Pulmonary artery endothelial cell (primary cell): ENCODE results near the gene TMEFF1. TPM values are rescaled to one million over a fixed set of nuclear protein-coding genes. Genes with fewer than 3 reads are reported as not detected.
A peak's percentile ranks its signal among the peaks of the same experiment; 100 is the strongest.
"Not testable (repeated sequence)": the region's sequence is repeated elsewhere in the genome, so short reads cannot be mapped to it uniquely, and the experiment has no call there.

Experiments used
- DNase-seq: peaks from one replicate; pipeline ENCODE4 v3.0.0-alpha.2; 2011; ENCODE audit warnings: low read depth, low spot score
- total RNA-seq: library from RNA; depleted of rRNA; stranded (reverse); fragments of >200 nt; gene quantifications from 2 replicates; pipeline ENCODE4 v1.2.3, GENCODE V29; 2014

Gene TMEFF1
- total RNA-seq, 1 donor from 2014 or later: 8.1 TPM

DNA sequence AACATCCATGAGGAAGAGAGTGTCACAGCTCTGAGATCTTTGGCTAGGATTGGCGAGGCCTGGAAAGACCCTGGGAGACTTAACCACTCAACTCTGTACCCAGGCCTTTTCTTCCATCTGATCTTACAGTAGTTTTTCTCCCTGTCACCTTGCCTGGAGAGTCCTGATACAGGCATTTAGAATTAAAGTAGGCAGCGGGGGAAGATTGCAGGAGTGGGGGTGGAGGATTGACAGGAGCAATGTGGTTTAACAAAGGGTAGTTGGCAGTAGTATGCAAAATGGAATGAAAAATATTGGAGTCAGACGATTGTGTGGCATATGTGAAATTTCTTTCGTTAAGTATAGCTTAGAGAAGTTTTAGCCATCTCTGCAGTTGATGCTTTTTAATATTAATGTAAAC, 16.9 kb downstream of the TMEFF1 start:
- DNase-seq: no peak

- DNase-seq: no peak
These were observed 20.0 kb downstream of the TMEFF1 start for GRCh38 chr9:100492952-100493351.

GRCh38 chr9:100498592-100498991, 25.6 kb downstream of the TMEFF1 start:
- DNase-seq: no peak

DNA sequence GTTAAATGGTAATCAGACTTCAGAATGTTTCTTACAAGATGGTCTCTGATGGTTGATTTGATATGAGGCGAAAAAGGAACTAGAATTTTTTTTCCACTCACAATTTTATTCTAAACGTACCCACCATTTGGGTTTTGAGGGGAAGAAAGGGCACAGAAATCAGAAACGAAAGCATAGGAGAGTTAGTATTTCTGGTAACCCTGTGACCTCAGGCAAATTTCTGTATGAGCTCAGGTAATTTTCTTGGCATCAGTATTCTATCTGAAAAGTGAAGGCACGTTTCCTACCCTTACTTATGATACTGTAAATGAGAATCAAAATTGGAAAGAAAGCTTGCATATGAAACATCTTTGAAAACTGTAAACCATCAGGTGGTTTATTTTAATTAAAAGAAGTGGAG, 26.5 kb downstream of the TMEFF1 start:
- no peak for DNase-seq

DNA sequence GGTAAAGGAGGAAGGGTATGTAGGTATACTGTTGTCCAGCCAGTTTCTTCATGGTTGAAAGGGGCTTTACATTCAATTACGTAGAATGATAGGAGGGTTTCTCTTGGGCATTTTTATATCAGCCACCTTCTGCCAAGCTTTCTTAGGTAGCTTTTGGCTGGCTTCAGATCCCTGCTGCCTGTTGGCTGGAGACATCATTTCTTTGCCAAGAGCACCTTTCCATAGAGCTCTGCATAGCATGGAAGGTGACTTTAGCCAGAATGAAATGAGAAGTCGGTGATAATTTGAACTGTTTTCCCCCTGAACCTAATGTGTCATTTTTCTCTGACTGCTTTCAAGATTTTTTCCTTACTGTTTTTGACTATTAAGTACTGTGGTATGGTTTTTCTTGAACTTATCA, 26.9 kb downstream of the TMEFF1 start:
- no peak for DNase-seq

- peak; percentile 26 for DNase-seq
These were observed 32.7 kb downstream of the TMEFF1 start for GRCh38 chr9:100505564-100506159.

GRCh38 chr9:100507350-100507749, 34.4 kb downstream of the TMEFF1 start:
- not testable (repeated sequence) for DNase-seq

DNA sequence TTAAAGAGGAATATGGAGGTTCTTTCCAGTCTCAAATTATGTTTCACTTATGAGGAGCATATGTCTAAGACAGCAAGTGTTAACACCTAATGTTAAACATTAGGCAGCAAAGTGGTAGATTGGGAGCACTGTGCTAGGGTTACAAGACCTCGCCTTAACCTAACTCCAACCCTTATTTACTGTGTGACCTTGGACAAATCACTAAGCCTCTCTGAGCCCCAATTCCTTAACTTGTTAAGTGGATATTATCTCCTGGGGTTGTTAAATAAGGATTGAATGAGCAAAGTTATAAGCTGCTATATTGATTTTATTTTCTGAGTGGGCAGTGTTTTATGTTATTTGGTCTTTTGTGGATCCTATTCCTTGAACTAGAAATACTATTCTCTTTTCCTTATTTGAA, 38.3 kb downstream of the TMEFF1 start:
- no peak for DNase-seq

DNA sequence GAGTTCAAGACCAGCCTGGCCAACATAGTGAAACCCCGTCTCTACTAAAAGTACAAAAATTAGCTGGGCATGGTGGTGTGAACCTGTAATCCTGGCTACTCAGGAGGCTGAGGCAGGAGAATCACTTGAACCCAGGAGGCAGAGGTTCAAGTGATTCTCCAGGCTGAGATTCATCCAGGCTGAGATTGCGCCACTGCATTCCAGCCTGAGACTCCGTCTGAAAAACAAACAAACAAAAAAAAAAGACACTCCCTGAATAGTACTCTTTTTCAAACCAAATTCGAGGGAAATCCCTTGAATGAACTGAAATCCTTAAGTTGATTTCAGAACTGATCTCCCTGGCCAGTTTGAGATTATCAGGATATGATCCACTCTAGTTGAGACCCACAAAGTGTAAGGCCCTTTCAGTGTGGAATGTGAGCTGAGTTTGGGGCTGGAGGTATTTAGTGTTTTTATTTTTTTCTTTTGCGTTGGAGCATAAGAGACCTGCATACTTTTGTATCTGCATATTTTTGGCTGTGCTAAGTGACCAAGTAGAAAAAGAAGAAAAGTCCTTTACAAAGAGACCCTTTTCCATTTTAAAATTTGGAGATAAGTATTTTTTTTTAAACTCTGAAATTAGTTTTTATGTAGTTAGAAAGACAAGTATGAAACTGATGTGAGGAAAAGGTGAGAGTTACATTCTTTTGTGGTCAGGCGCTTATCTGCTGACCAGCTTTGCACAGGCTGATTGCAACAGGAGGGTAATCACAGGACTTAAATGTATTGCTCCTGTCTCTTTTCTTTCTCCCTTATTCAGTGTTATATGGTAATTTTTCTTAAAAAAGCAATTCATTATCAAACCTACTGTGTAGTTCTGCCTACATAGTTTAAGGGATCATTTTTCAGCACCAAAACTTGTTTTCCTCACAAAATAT, 42.9 kb downstream of the TMEFF1 start:
- no peak for DNase-seq

GRCh38 chr9:100521282-100521681, 48.3 kb downstream of the TMEFF1 start:
- no peak for DNase-seq

GRCh38 chr9:100525563-100525962, 52.6 kb downstream of the TMEFF1 start:
- no peak for DNase-seq

GRCh38 chr9:100527180-100527794, 54.3 kb downstream of the TMEFF1 start:
- not testable (repeated sequence) for DNase-seq

DNA sequence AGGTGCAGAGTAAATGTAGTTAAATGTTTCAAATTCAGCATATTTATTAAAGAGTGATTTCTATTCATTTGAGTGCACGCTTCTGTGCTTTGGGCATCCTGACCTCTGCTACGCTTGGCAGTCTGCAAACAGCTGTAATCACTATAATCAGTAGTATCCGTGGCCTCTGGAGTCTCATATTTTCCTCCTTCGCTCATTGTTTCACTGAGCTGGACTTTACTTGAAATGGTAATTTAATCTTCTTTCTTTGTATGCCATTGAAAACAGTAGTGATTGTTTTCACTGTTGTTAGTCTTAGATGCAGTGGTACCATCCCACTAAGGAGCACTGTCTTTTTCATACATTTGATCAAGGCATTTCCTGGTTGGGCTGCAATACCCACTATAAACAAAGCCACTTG, 61.5 kb downstream of the TMEFF1 start:
- DNase-seq: no peak

GRCh38 chr9:100540327-100540726, 67.4 kb downstream of the TMEFF1 start:
- DNase-seq: no peak

DNA sequence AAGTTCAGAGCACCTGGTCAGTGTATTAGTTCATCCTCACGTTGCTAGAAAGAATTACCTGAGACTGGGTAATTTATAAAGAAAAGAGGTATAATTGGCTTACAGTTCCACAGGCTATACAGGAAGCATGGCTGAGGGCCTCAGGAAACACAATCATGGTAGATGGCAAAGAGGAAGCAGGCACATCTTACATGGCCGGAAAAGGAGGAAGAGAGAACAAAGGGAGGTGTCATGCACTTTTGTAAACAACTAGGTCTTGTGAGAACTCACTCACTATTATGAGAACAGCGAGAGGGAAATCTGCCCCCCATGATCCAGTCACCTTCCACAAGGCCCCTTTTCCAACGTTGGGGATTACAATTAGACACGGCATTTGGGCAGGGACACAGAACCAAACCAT, 76.1 kb downstream of the TMEFF1 start:
- peak; percentile 94 for DNase-seq

GRCh38 chr9:100554935-100555401, 82.0 kb downstream of the TMEFF1 start:
- DNase-seq: no peak

GRCh38 chr9:100555471-100555870, 82.5 kb downstream of the TMEFF1 start:
- no peak for DNase-seq

- DNase-seq: no peak
These were observed 84.1 kb downstream of the TMEFF1 start for GRCh38 chr9:100557053-100557452.

GRCh38 chr9:100561256-100561655, 88.3 kb downstream of the TMEFF1 start:
- no peak for DNase-seq

- no peak for DNase-seq
These were observed 94.9 kb downstream of the TMEFF1 start for GRCh38 chr9:100567856-100568255.

DNA sequence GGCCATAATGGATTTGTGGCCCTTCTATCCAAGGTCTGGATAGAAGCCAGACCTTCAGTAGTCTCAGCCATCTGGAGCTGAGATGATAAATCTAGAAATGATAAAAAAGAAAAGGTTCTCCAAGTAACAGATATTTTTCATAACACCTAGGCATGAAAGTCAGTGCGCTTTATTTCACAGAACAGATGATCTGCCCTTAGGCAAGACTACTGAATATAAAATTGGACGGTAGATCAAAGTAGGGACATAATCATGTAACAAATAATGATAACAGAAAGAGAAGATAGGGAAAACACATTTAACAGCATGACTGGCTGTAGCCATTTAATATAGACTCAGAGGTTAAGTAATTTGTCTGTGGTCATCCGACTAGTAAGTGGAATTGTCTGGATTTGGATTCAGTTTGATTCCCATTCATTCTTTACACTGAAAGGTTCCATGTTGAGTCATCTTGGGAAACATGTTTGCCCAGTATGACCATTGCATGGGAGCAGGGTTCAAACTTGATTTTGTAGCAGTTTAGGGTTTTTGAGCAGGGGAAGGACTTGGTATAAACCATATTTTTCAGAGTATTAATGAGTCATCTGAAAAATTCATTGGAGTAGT, 100.8 kb downstream of the TMEFF1 start:
- no peak for DNase-seq

DNA sequence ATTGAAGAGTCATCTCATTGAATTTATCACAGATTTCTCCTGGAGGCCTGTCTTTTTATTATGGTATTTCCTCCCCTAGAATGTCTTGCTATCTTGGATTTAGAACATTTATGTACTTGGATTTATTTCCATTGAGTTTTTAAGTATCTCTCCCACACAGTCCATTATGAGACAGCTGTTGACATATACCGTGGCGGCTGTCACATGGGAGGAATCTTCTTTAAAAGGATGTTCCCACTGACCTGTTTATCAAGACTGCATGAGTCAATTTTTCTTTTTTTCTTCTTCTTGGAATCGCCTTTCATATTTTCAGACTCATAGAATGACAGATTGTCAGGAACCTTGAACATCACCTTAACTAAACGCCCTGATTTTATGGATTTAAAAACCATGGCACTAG, 102.1 kb downstream of the TMEFF1 start:
- DNase-seq: no peak
